HUDEP-2 (cell line): ENCODE data around the gene PAQR7.

Experiments used
- DNase-seq, 76 experiments: peaks; one replicate each; lab custom pipeline; 2025; ENCODE audit not compliant: unreplicated experiment in 76 of 76; lab: John Stamatoyannopoulos, UW

Gene PAQR7

GRCh38 chr1:25875154-25875855, at the start of gene PAQR7:
Gene PAQR7, minus strand, starts transcription at chr1:25875708. Its CDS starts 11,869 bp downstream, at chr1:25863839.
- peak in 67 of 76 experiments; percentile 12 to 83 (median 63) for DNase-seq

- DNase-seq, result no peak
These were observed 48.9 kb upstream of the PAQR7 start for GRCh38 chr1:25924454-25924853.

- peak in 9 of 76 experiments; percentile 2 to 45 (median 15) for DNase-seq
These were observed 47.6 kb upstream of the PAQR7 start for GRCh38 chr1:25922971-25923552.

GRCh38 chr1:25922056-25922970, 46.8 kb upstream of the PAQR7 start:
- DNase-seq, result peak in 35 of 76 experiments; percentile 5 to 69 (median 28)

- no peak for DNase-seq
These were observed 43.1 kb upstream of the PAQR7 start for GRCh38 chr1:25918615-25919014.

- no peak for DNase-seq
These were observed 42.5 kb upstream of the PAQR7 start for GRCh38 chr1:25917996-25918395.

- no peak for DNase-seq
These were observed 41.0 kb upstream of the PAQR7 start for GRCh38 chr1:25916460-25916859.

GRCh38 chr1:25914074-25914995, 38.8 kb upstream of the PAQR7 start:
- no peak for DNase-seq

GRCh38 chr1:25913206-25913605, 37.7 kb upstream of the PAQR7 start:
- DNase-seq, result no peak

- no peak for DNase-seq
These were observed 36.7 kb upstream of the PAQR7 start for GRCh38 chr1:25912076-25912831.

GRCh38 chr1:25911162-25911561, 35.7 kb upstream of the PAQR7 start:
- DNase-seq, result no peak

GRCh38 chr1:25909040-25909439, 33.5 kb upstream of the PAQR7 start:
- no peak for DNase-seq

GRCh38 chr1:25908161-25908560, 32.7 kb upstream of the PAQR7 start:
- no peak for DNase-seq

GRCh38 chr1:25907601-25908000, 32.1 kb upstream of the PAQR7 start:
- no peak for DNase-seq

GRCh38 chr1:25906644-25907300, 31.3 kb upstream of the PAQR7 start:
- peak in 2 of 76 experiments; percentile 6 to 10 for DNase-seq

- peak in 74 of 76 experiments; percentile 51 to 95 (median 87) for DNase-seq
These were observed 30.5 kb upstream of the PAQR7 start, which contains the start of gene STMN1 for GRCh38 chr1:25905680-25906643. Gene STMN1, minus strand, starts transcription at chr1:25906419. Its CDS starts 1,743 bp downstream, at chr1:25904676.

GRCh38 chr1:25904943-25905679, 29.6 kb upstream of the PAQR7 start:
- DNase-seq, result peak in 74 of 76 experiments; percentile 17 to 98 (median 92)
